H1 (cell line): Measurements from ENCODE around the gene LDLRAD1. TPM values are rescaled to one million over a fixed set of nuclear protein-coding genes. Genes with fewer than 3 reads are reported as not detected.

Source experiments
- CTCF ChIA-PET: fragments of 300-600 bp; sonication (Branson Sonifier 250); formaldehyde crosslinking; loops from one replicate; lab custom pipeline; 2021; ENCODE audit not compliant: partially characterized antibody; lab: Charles Lee
- POLR2A ChIA-PET: fragments of 300-600 bp; sonication (Branson Sonifier 250); formaldehyde crosslinking; loops from one replicate; lab custom pipeline; 2021; ENCODE audit warnings: inconsistent platforms; ENCODE audit not compliant: partially characterized antibody; lab: Charles Lee
- DNase-seq, 2 experiments: peaks; one replicate each; pipeline versions ENCODE4 v3.0.0 to v3.0.0-alpha.2; 2010 to 2022; ENCODE audit warnings: low spot score in 2 of 2, low read depth in 1 of 2, mixed read lengths in 1 of 2
- FAIRE-seq: peaks from 2 replicates; lab custom pipeline; 2011; peaks lifted over from hg19 to GRCh38; lab: Jason Lieb, UNC
- H2AFZ ChIP-seq: 2 replicates; pipeline ENCODE4 v1.8.1; 2012; ENCODE audit warnings: low read length, inconsistent platforms
- H2AK5ac ChIP-seq: 2 replicates; pipeline ENCODE4 v1.6.1; 2013; ENCODE audit warnings: low read depth, low read length
- H2BK120ac ChIP-seq: replicated peaks from 2 replicates; pipeline ENCODE3; 2013; ENCODE audit warnings: low read depth, low read length, inconsistent platforms
- H2BK12ac ChIP-seq: 2 replicates; pipeline ENCODE4 v1.6.1; 2013; ENCODE audit warnings: low read depth, low read length
- H2BK15ac ChIP-seq: 2 replicates; pipeline ENCODE4 v1.6.1; 2013; ENCODE audit warnings: low read length
- H2BK20ac ChIP-seq: 2 replicates; pipeline ENCODE4 v1.6.1; 2013; ENCODE audit warnings: low read length
- H2BK5ac ChIP-seq: 2 replicates; pipeline ENCODE4 v1.6.1; 2013; ENCODE audit warnings: low read depth, low read length
- H3K14ac ChIP-seq: 2 replicates; pipeline ENCODE4 v1.6.1; 2013; ENCODE audit warnings: inconsistent platforms; ENCODE audit not compliant: insufficient read length
- H3K18ac ChIP-seq: 2 replicates; pipeline ENCODE4 v1.6.1; 2013; ENCODE audit warnings: low read length; ENCODE audit errors: extremely low read depth
- H3K23ac ChIP-seq: 2 replicates; pipeline ENCODE4 v1.6.1; 2013; ENCODE audit warnings: inconsistent platforms; ENCODE audit not compliant: insufficient read length
- H3K23me2 ChIP-seq: 2 replicates; pipeline ENCODE4 v1.6.1; 2013; ENCODE audit warnings: low read depth, low read length
- H3K27ac ChIP-seq: 2 replicates; pipeline ENCODE4 v1.6.1; 2011; ENCODE audit warnings: low read depth, low read length, inconsistent platforms
- H3K27me3 ChIP-seq, 4 experiments: replicated peaks in 1 of 4; 1 replicate in 1 of 4; 2 replicates in 3 of 4; pipeline versions ENCODE4 v1.6.1 to v1.8.1; 2011 to 2013; ENCODE audit warnings: low read length in 3 of 4, mild to moderate bottlenecking in 3 of 4, inconsistent platforms in 2 of 4, mixed read lengths in 2 of 4, moderate library complexity in 1 of 4; ENCODE audit not compliant: control insufficient read depth in 3 of 4, insufficient read depth in 3 of 4; ENCODE audit errors: extremely low read depth in 1 of 4
- H3K36me3 ChIP-seq, 4 experiments: 2 replicates each; pipeline versions ENCODE4 v1.6.1 to v1.8.1; 2011 to 2013; ENCODE audit warnings: mild to moderate bottlenecking in 4 of 4, low read length in 3 of 4, moderate library complexity in 2 of 4, control low read depth in 1 of 4, inconsistent platforms in 1 of 4; ENCODE audit not compliant: insufficient read depth in 4 of 4, control insufficient read depth in 2 of 4
- H3K4ac ChIP-seq: replicated peaks from 2 replicates; pipeline ENCODE3; 2013; ENCODE audit warnings: low read length, low read depth, mixed read lengths, inconsistent platforms; ENCODE audit not compliant: insufficient read length
- H3K4me1 ChIP-seq, 4 experiments: replicated peaks in 1 of 4; 1 replicate in 1 of 4; 2 replicates in 3 of 4; pipeline versions ENCODE4 v1.6.1 to v1.8.1; 2011 to 2013; ENCODE audit warnings: low read length in 3 of 4, inconsistent platforms in 2 of 4, mixed read lengths in 1 of 4; ENCODE audit not compliant: insufficient read depth in 4 of 4, control insufficient read depth in 3 of 4
- H3K4me2 ChIP-seq, 2 experiments: 2 replicates each; pipeline versions ENCODE4 v1.6.1 to v1.8.1; 2011 to 2013; ENCODE audit warnings: low read depth in 2 of 2, low read length in 2 of 2, control low read depth in 1 of 2, inconsistent platforms in 1 of 2, mild to moderate bottlenecking in 1 of 2; ENCODE audit not compliant: insufficient read depth in 1 of 2
- H3K4me3 ChIP-seq, 4 experiments: fragments of 200-600, 300-600 bp in 1 of 4; sonication (generic), shearing (Covaris generic), sonication (Bioruptor Twin) in 1 of 4; 2 replicates each; pipeline versions ENCODE4 v1.5.1 to v1.8.1; 2011 to 2016; ENCODE audit warnings: low read length in 4 of 4, low read depth in 3 of 4, control low read depth in 2 of 4, inconsistent platforms in 2 of 4, mild to moderate bottlenecking in 2 of 4, mixed read lengths in 1 of 4, moderate library complexity in 1 of 4; ENCODE audit not compliant: insufficient read depth in 2 of 4; ENCODE audit errors: extremely low read depth in 1 of 4
- H3K56ac ChIP-seq: replicated peaks from 2 replicates; pipeline ENCODE3; 2013; ENCODE audit warnings: low read depth, mild to moderate bottlenecking, mixed read lengths, low read length, inconsistent platforms; ENCODE audit not compliant: insufficient read length
- H3K79me1 ChIP-seq: 2 replicates; pipeline ENCODE4 v1.6.1; 2013; ENCODE audit warnings: low read depth, low read length, control low read depth
- H3K79me2 ChIP-seq, 2 experiments: 2 replicates each; pipeline versions ENCODE4 v1.6.1 to v1.8.1; 2012 to 2013; ENCODE audit warnings: low read length in 2 of 2, mild to moderate bottlenecking in 2 of 2, inconsistent platforms in 1 of 2; ENCODE audit not compliant: insufficient read depth in 2 of 2, control insufficient read depth in 1 of 2
- H3K9ac ChIP-seq, 4 experiments: replicated peaks in 1 of 4; 1 replicate in 1 of 4; 2 replicates in 3 of 4; pipeline versions ENCODE4 v1.6.1 to v1.8.1; 2011 to 2013; ENCODE audit warnings: low read depth in 3 of 4, low read length in 3 of 4, control low read depth in 2 of 4, mild to moderate bottlenecking in 2 of 4, moderate library complexity in 2 of 4, inconsistent platforms in 1 of 4; ENCODE audit errors: extremely low read depth in 1 of 4
- H3K9me3 ChIP-seq, 2 experiments: 2 replicates each; pipeline versions ENCODE4 v1.6.1 to v1.8.1; 2012 to 2013; ENCODE audit warnings: mild to moderate bottlenecking in 2 of 2, moderate library complexity in 2 of 2, control low read depth in 1 of 2, inconsistent platforms in 1 of 2, low read depth in 1 of 2, low read length in 1 of 2, mixed read lengths in 1 of 2; ENCODE audit not compliant: insufficient read depth in 2 of 2
- H4K20me1 ChIP-seq, 2 experiments: replicated peaks in 1 of 2; 2 replicates each; pipeline versions ENCODE3 to v1.8.1; 2011 to 2013; ENCODE audit warnings: inconsistent platforms in 2 of 2, low read length in 2 of 2, mild to moderate bottlenecking in 1 of 2; ENCODE audit not compliant: insufficient read depth in 2 of 2, control insufficient read depth in 1 of 2
- H4K5ac ChIP-seq: 2 replicates; pipeline ENCODE4 v1.6.1; 2013; ENCODE audit warnings: low read length, low read depth, mixed read lengths, inconsistent platforms; ENCODE audit not compliant: insufficient read length
- H4K8ac ChIP-seq: 2 replicates; pipeline ENCODE4 v1.8.0; 2013; ENCODE audit warnings: mild to moderate bottlenecking, moderate library complexity, low read length, inconsistent platforms; ENCODE audit not compliant: insufficient read depth; ENCODE audit errors: extremely low read depth
- H4K91ac ChIP-seq: replicated peaks from 2 replicates; pipeline ENCODE3; 2013; ENCODE audit warnings: low read length, mixed read lengths, inconsistent platforms; ENCODE audit not compliant: insufficient read length
- ASH2L ChIP-seq: fragments of 200-600, 300-600 bp; sonication (generic); IDR thresholded peaks from one replicate; pipeline ENCODE4 v1.7.1; 2017; ENCODE audit warnings: low read length
- ATF3 ChIP-seq: IDR thresholded peaks from 2 replicates; pipeline ENCODE4 v1.6.1; 2011; ENCODE audit warnings: low read depth, mild to moderate bottlenecking, low read length; ENCODE audit not compliant: insufficient read depth
- EGR1 ChIP-seq: IDR thresholded peaks from 2 replicates; pipeline ENCODE4 v1.6.1; 2011; ENCODE audit warnings: low read depth, low read length, borderline replicate concordance
- EP300 ChIP-seq, 2 experiments: IDR thresholded peaks; 1 replicate in 1 of 2; 2 replicates in 1 of 2; pipeline ENCODE4 v1.6.1; 2011 to 2012; ENCODE audit warnings: low read depth in 2 of 2, low read length in 2 of 2, mild to moderate bottlenecking in 2 of 2, borderline replicate concordance in 1 of 2, inconsistent platforms in 1 of 2, moderate library complexity in 1 of 2
- JUN ChIP-seq: IDR thresholded peaks from 2 replicates; pipeline ENCODE4 v1.6.1; 2011; ENCODE audit warnings: low read depth, mild to moderate bottlenecking, improper control_type of control experiment, low read length
- KDM4A ChIP-seq: IDR thresholded peaks from one replicate; pipeline ENCODE4 v1.7.1; 2012; ENCODE audit warnings: low read depth, mild to moderate bottlenecking, moderate library complexity, low read length, inconsistent platforms; ENCODE audit not compliant: severe bottlenecking
- KDM5A ChIP-seq: fragments of 200-600 bp; IDR thresholded peaks from 2 replicates; pipeline ENCODE4 v1.7.1; 2012; ENCODE audit warnings: mild to moderate bottlenecking, low read length, inconsistent platforms, mixed read lengths
- NRF1 ChIP-seq: IDR thresholded peaks from 2 replicates; pipeline ENCODE4 v1.6.1; 2011; ENCODE audit warnings: mild to moderate bottlenecking, low read depth, low read length, improper control_type of control experiment
- POLR2A ChIP-seq, 2 experiments: IDR thresholded peaks; 1 replicate in 1 of 2; 2 replicates in 1 of 2; pipeline ENCODE4 v1.6.1; 2011; ENCODE audit warnings: low read depth in 2 of 2, low read length in 2 of 2, mild to moderate bottlenecking in 2 of 2; ENCODE audit errors: control extremely low read depth in 1 of 2
- POLR2AphosphoS5 ChIP-seq: IDR thresholded peaks from 2 replicates; pipeline ENCODE4 v1.6.1; 2011; ENCODE audit warnings: low read depth, low read length
- SP1 ChIP-seq: IDR thresholded peaks from 2 replicates; pipeline ENCODE4 v1.6.1; 2011; ENCODE audit warnings: low read depth, low read length
- TAF7 ChIP-seq: optimal IDR thresholded peaks from 2 replicates; pipeline ENCODE3; 2011; ENCODE audit warnings: low read depth, mild to moderate bottlenecking, inconsistent platforms, low read length, moderate library complexity, borderline replicate concordance
- WGBS, 2 experiments: shearing (Covaris generic) in 1 of 2; methylation state at CpG; one replicate each; pipeline versions ENCODE4 v1.1.6 to v1.1.7; 2013 to 2015; ENCODE audit warnings: low lambda C conversion rate in 2 of 2, mixed read lengths in 2 of 2, inconsistent platforms in 1 of 2, low coverage in 1 of 2, missing lambda C conversion rate in 1 of 2; ENCODE audit not compliant: insufficient replicate concordance in 2 of 2, insufficient coverage in 1 of 2, insufficient read length in 1 of 2; ENCODE audit errors: extremely low coverage in 1 of 2, missing lambda C conversion rate in 1 of 2; 5-methylcytosine and 5-hydroxymethylcytosine counted together
- polyA plus RNA-seq, 7 experiments: library from polyadenylated mRNA; depleted of rRNA in 3 of 7; stranded (reverse) in 5 of 7; unstranded in 2 of 7; fragments of >200 nt in 5 of 7; fragments of 200-250 nt in 2 of 7; gene quantifications; 1 replicate in 5 of 7; 2 replicates in 1 of 7; 4 replicates in 1 of 7; pipeline versions ENCODE4 v1.2.1 to v1.2.3, GENCODE V29; 2011 to 2013; ENCODE audit warnings: missing spikeins in 2 of 7, mixed read lengths in 2 of 7
- total RNA-seq: library from RNA; stranded (reverse); fragmentation: NEBNext Ultra II Directional; extraction: Animal tissue kit (Norgen Biotek cat#: 25700); gene quantifications from 2 replicates; pipeline ENCODE4 v1.2.1, GENCODE V29; 2021

The LDLRAD1 gene
- total and polyA plus RNA-seq, 2 of the 8 experiments (the other 6 are each of a cell fraction or from before 2014, with no cell fraction given): not detected

DNA sequence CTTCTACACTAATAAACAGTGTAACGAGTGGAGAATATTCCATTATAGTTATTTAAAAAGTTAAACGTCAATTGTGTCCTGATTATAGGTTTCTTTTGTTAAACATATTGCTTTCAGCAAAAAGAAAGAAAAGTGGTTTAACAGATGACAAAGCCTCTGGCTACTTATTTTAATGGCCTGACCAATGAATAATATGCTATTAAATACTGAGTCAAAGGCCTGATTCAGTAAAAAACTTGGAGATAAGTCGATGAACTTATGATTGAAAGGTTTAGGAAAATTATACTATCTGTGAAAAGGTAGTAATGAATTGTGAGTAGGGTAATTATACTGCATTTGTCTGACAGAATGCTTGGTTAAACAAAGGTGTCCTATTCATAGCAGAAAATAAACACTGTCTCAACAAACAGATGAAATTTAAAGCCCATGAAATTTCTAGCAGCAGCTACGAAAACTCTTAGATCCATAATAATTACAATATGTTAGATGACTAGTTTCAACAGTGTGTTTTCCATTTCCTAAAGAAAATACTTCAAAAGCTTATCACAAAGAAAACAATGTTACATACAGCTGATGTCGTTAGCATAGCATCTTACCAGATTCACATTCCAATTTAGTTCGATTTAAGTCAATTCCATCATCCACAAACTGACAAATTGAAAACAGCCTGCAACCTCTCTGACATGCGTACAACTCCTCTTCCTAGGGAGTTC, 28.8 kb upstream of the LDLRAD1 start:
- Histone ChIP-seq H3K14ac (no peak overlapping the region), H3K27me3 (no peaks in the 10 kb centered on the region), H4K91ac (no peak overlapping the region), H3K4me3 (no peak overlapping the region), H2BK15ac (no peak overlapping the region), H3K27ac (no peak overlapping the region), H2BK120ac (no peak overlapping the region), H4K5ac (no peak overlapping the region), H3K79me2 (peaks cover 3 to 53% of the 10 kb centered on the region in 2 experiments; a peak in 3 of 4 replicates), H3K23me2 (no peaks in the 10 kb centered on the region), H2BK20ac (no peak overlapping the region), H4K20me1 (peaks cover 0 to 3% of the 10 kb centered on the region in 2 experiments), H3K18ac (no peak overlapping the region), H3K4me1 (peaks cover 0 to under 1% (median under 1%) of the 10 kb centered on the region in 4 experiments; a peak in 1 of 7 replicates), H4K8ac (no peak overlapping the region), H3K56ac (no peak overlapping the region), H3K9me3 (no peaks in the 10 kb centered on the region), H2BK5ac (no peak overlapping the region), H3K4me2 (no peak overlapping the region), H2AFZ (no peak overlapping the region), H3K4ac (no peak overlapping the region), H3K79me1 (peaks cover 6% of the 10 kb centered on the region; the same call in 1 of the 2 replicates), H2AK5ac (no peak overlapping the region), H3K23ac (no peak overlapping the region), H3K9ac (no peak overlapping the region), H2BK12ac (no peak overlapping the region), H3K36me3 (peaks cover 0 to 13% (median 6%) of the 10 kb centered on the region in 4 experiments; a peak in 3 of 8 replicates)
- no peak for FAIRE-seq
- ChIA-PET CTCF (interaction anchor here (0.5 to 1.5 kb wide), 3 partner anchors 37 to 635 kb away, joined by 3 read pairs; no protein-coding TSS in a partner anchor), POLR2A (no interaction called here)
- TF ChIP-seq KDM4A: no peak
- TF ChIP-seq ASH2L: no peak
- no peak for TF ChIP-seq JUN
- TF ChIP-seq POLR2A (IDR thresholded peaks at IDR 0.05; ENCODE audit: control extremely low read depth in 1 of 2, low read depth in 2 of 2, low read length in 2 of 2): no peak
- TF ChIP-seq KDM5A: no peak
- TF ChIP-seq EGR1: no peak
- TF ChIP-seq SP1: no peak
- TF ChIP-seq POLR2AphosphoS5: no peak
- no peak for TF ChIP-seq EP300 (IDR thresholded peaks at IDR 0.05; ENCODE audit: borderline replicate concordance in 1 of 2, low read depth in 2 of 2, low read length in 2 of 2)
- TF ChIP-seq NRF1: no peak
- TF ChIP-seq ATF3: no peak
- TF ChIP-seq TAF7: no peak
- no peak for DNase-seq
- 81% methylated on average over 7 of the region's 7 CpGs; no CpG with 5 or more reads in 1 of the 2 experiments for WGBS, 2 experiments
